Adipocyte (in vitro differentiated cells): Measurements from ENCODE around the gene SLC16A6.
"Not testable (repeated sequence)": the region's sequence is repeated elsewhere in the genome, so short reads cannot be mapped to it uniquely, and the experiment has no call there.

Experiments used
- DNase-seq: peaks from one replicate; pipeline ENCODE4 v3.0.0-alpha.2; 2015; ENCODE audit warnings: low read depth
- H3K27me3 ChIP-seq: replicated peaks from 2 replicates; pipeline ENCODE4 v1.7.0; 2013; ENCODE audit warnings: mild to moderate bottlenecking, low read length, moderate library complexity; ENCODE audit not compliant: control insufficient read depth, insufficient read depth
- H3K36me3 ChIP-seq: 2 replicates; pipeline ENCODE4 v1.7.0; 2013; ENCODE audit warnings: low read length, mild to moderate bottlenecking, moderate library complexity; ENCODE audit not compliant: control insufficient read depth, insufficient read depth, severe bottlenecking
- H3K4me1 ChIP-seq: 2 replicates; pipeline ENCODE4 v1.7.0; 2013; ENCODE audit warnings: mild to moderate bottlenecking, low read length, moderate library complexity; ENCODE audit not compliant: control insufficient read depth, insufficient read depth
- H3K4me3 ChIP-seq: 2 replicates; pipeline ENCODE4 v1.7.0; 2013; ENCODE audit warnings: mild to moderate bottlenecking, low read length, moderate library complexity
- H3K9ac ChIP-seq: 2 replicates; pipeline ENCODE4 v1.7.0; 2013; ENCODE audit warnings: mild to moderate bottlenecking, low read length, moderate library complexity
- H3K9me3 ChIP-seq: 2 replicates; pipeline ENCODE4 v1.7.0; 2013; ENCODE audit warnings: mild to moderate bottlenecking, low read length, moderate library complexity; ENCODE audit not compliant: control insufficient read depth

SLC16A6 gene

GRCh38 chr17:68309066-68309670, 18.2 kb upstream of the SLC16A6 start:
- H3K36me3 ChIP-seq, H3K4me1 ChIP-seq, H3K9me3 ChIP-seq, H3K27me3 ChIP-seq, H3K4me3 ChIP-seq, H3K9ac ChIP-seq, DNase-seq: not testable (repeated sequence)

GRCh38 chr17:68308486-68308885, 17.6 kb upstream of the SLC16A6 start:
- not testable (repeated sequence) for H3K4me1 ChIP-seq, H3K9ac ChIP-seq, H3K36me3 ChIP-seq, DNase-seq, H3K4me3 ChIP-seq, H3K9me3 ChIP-seq, H3K27me3 ChIP-seq

GRCh38 chr17:68307443-68307842, 16.5 kb upstream of the SLC16A6 start:
- Histone ChIP-seq H3K9ac (no peak overlapping the region), H3K27me3 (no peaks in the 10 kb centered on the region), H3K36me3 (no peaks in the 10 kb centered on the region), H3K9me3 (no peaks in the 10 kb centered on the region), H3K4me3 (no peak overlapping the region), H3K4me1 (peaks cover 4% of the 10 kb centered on the region)
- no peak for DNase-seq

DNA sequence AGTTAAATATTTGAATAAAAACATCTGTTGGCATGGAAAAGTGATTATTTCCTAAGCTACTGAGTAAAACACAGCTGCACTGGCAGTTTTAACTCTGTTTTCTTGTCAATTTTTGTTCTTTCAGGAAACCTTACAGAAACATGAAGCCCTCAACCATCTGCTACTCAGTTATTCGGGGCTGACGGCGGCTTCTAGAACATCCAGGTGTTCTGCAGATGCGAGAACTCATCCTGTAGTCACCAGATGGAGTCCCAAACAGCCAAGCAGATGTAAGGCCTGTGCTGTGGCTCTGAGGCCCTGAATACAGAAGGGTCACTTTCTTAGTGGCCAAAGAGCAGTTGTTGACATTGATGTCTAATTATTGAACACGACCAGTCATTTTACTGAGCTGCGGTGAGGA, 15.9 kb upstream of the SLC16A6 start:
- no peaks in the 10 kb centered on the region for H3K9me3 ChIP-seq
- H3K9ac ChIP-seq, result no peak overlapping the region
- no peaks in the 10 kb centered on the region for H3K4me1 ChIP-seq
- H3K27me3 ChIP-seq, result no peaks in the 10 kb centered on the region
- H3K36me3 ChIP-seq, result no peaks in the 10 kb centered on the region
- no peak for DNase-seq
- no peak overlapping the region for H3K4me3 ChIP-seq

DNA sequence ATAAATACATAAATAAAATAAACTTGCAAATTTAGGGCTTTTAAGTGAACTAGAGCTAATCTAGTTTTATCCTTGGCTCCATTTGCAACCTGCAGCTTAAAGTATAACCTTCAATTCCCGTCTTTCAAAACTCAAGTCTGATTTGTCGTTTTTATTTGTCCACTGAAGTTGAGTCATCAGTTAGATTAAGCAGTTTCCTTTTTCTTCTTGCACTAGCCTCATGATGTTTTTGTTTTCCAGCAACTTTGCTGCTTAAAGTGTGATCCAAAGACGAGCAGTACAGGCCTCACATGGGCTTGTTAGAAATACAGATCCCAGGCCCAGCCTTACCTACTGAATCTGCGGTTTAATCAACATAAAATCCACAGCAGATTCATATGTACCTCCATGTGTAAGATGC, 14.2 kb upstream of the SLC16A6 start:
- Histone ChIP-seq H3K4me1 (no peaks in the 10 kb centered on the region), H3K9ac (no peak overlapping the region), H3K9me3 (no peaks in the 10 kb centered on the region), H3K36me3 (no peaks in the 10 kb centered on the region), H3K27me3 (no peaks in the 10 kb centered on the region), H3K4me3 (no peak overlapping the region)
- DNase-seq, result no peak

- Histone ChIP-seq H3K9ac (no peak overlapping the region), H3K4me3 (no peak overlapping the region), H3K27me3 (no peaks in the 10 kb centered on the region), H3K9me3 (no peaks in the 10 kb centered on the region), H3K4me1 (no peaks in the 10 kb centered on the region), H3K36me3 (no peaks in the 10 kb centered on the region)
- DNase-seq, result no peak
Observed at GRCh38 chr17:68304706-68305105, 13.8 kb upstream of the SLC16A6 start.

DNA sequence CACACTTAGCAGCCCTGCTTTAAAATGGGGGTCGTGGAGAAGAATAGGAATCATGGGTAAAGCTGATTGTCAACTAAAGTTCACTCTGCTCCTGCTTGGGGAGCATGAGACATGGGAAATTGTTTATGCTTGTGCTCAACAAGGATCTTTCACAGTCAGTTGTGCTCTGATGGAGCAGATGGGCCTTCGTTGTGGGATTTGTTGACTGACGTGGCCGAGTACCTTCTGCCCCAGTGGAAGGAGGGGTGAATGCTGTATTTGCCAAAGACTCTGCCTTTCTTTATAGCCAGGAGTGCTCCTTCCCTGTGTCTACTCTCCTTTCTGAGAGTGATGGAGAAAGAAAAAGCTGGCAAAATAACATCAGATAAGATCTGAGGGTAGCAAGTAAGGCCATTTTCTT, 11.7 kb upstream of the SLC16A6 start:
- Histone ChIP-seq H3K36me3 (no peaks in the 10 kb centered on the region), H3K9ac (no peak overlapping the region), H3K4me3 (no peak overlapping the region), H3K9me3 (no peaks in the 10 kb centered on the region), H3K4me1 (no peaks in the 10 kb centered on the region), H3K27me3 (no peaks in the 10 kb centered on the region)
- no peak for DNase-seq

GRCh38 chr17:68302066-68302564, 11.2 kb upstream of the SLC16A6 start:
- no peaks in the 10 kb centered on the region for H3K36me3 ChIP-seq
- DNase-seq, result no peak
- no peak overlapping the region for H3K4me3 ChIP-seq

DNA sequence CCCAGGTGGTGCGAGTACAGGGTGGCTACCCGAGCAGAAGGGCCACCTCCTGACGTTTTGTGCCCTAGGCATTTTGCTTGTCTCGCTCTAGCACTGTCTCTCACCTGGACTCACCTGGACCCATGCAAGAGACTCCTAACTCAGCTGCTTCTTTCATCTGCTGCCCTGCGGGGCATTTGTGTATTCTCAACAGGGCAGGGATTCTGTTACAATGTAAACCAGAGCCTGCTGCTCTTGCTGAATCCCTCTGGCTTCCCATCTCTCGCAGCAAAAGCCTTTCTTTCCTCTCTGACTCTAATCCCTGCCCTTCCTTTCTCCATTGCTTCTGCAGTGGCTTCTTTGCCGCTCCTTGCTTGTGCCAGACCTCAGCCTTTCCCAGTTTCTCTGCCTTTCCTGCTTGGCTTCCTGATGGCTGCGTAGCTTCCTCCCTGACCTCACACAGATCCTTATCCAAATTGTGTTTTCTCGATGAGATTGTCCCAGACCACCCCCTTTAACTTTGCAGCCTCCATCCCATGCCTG, 10.6 kb upstream of the SLC16A6 start:
- no peaks in the 10 kb centered on the region for H3K27me3 ChIP-seq
- H3K4me3 ChIP-seq, result no peak overlapping the region
- no peak for DNase-seq
- H3K9me3 ChIP-seq, result no peaks in the 10 kb centered on the region
- no peaks in the 10 kb centered on the region for H3K4me1 ChIP-seq
- no peak overlapping the region for H3K9ac ChIP-seq
- no peaks in the 10 kb centered on the region for H3K36me3 ChIP-seq

More at GRCh38 chr17:68302066-68302564, 11.2 kb upstream of the SLC16A6 start:
- Histone ChIP-seq H3K9ac (no peak overlapping the region), H3K4me1 (no peaks in the 10 kb centered on the region), H3K27me3 (no peaks in the 10 kb centered on the region), H3K9me3 (no peaks in the 10 kb centered on the region)

- Histone ChIP-seq H3K36me3 (no peaks in the 10 kb centered on the region), H3K4me3 (no peak overlapping the region), H3K9me3 (no peaks in the 10 kb centered on the region), H3K4me1 (no peaks in the 10 kb centered on the region), H3K27me3 (no peaks in the 10 kb centered on the region), H3K9ac (no peak overlapping the region)
- no peak for DNase-seq
Observed at GRCh38 chr17:68299817-68300216, 8.9 kb upstream of the SLC16A6 start.

GRCh38 chr17:68298601-68299000, 7.7 kb upstream of the SLC16A6 start:
- no peaks in the 10 kb centered on the region for H3K4me1 ChIP-seq
- no peaks in the 10 kb centered on the region for H3K9me3 ChIP-seq
- H3K4me3 ChIP-seq, result no peak overlapping the region
- H3K36me3 ChIP-seq, result no peaks in the 10 kb centered on the region
- DNase-seq, result no peak
- no peak overlapping the region for H3K9ac ChIP-seq
- H3K27me3 ChIP-seq, result no peaks in the 10 kb centered on the region

DNA sequence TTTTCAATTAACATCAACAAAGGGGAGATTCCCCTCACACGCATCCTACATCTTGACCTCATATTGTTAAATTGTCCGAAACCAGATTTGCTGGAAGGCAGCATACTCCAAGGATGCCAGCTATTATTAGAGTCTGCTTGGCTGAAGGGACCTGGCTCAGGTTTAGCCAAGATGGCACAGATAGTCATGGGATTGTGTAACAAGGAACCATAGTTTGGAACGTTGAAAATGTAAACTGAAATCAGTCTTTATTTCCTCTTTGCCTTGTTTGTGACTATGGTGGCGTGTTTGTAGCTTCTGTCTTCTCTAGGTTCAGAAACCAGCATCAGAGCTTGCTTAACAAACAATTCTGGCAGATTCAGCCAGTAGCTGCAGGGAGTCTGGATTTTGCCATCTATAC, 6.3 kb upstream of the SLC16A6 start:
- Histone ChIP-seq H3K4me1 (peaks cover 5% of the 10 kb centered on the region), H3K9ac (no peak overlapping the region), H3K27me3 (peaks cover 8% of the 10 kb centered on the region), H3K4me3 (no peak overlapping the region), H3K9me3 (no peaks in the 10 kb centered on the region), H3K36me3 (no peaks in the 10 kb centered on the region)
- no peak for DNase-seq
